Measurements from ENCODE around the gene SPTBN1.
A peak's percentile ranks its signal among the peaks of the same experiment; 100 is the strongest.

SPTBN1 gene

DNA sequence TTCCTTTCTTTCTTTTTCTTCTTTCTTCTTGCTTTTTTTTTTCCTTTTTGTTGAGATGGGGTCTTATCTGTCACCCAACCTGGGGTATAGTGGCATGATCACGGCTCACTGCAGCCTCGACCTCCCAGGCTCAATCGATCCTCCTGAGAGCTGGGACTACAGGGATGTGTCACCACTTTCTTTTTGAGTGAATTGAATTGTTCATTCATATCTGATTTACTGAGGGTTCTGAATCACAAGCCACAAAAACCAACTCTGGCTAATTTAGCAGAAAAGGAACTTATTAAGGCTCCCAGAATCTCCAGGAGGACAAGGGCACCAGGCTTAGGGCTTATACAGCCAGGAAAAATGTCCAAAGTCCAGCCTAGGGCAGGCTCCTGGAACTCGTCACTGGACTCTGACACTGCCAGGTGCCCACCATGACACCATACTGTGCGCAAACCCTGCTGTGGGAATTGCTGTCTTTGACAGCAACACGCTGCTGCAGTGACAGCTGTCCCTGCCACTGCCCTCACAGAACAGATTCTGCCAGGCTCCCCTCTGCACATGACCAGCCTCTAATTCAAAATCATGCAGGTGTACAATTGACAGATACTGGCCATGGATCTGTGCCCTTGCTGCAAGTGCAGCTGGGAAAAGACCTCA is 224.4 kb downstream of the SPTBN1 start:
- POLR2A ChIA-PET = no interaction called here

GRCh38 chr2:54681416-54681815 is 225.3 kb downstream of the SPTBN1 start:
- ChIA-PET POLR2A (no interaction called here), CTCF (no interaction called here)
- DNase-seq (ENCODE audit: extremely low spot score) = no peak
- TF ChIP-seq BHLHE40 (IDR thresholded peaks at IDR 0.05; ENCODE audit: borderline replicate concordance) (no peak), NFRKB (IDR thresholded peaks at IDR 0.05) (no peak)

More for the DNA sequence above, 224.4 kb downstream of the SPTBN1 start:
- no peak for TF ChIP-seq FOXA1 (IDR thresholded peaks at IDR 0.05)
- TF ChIP-seq L3MBTL2 (conservative IDR thresholded peaks at IDR 0.05) = no peak
- no peak for TF ChIP-seq ELF4 (IDR thresholded peaks at IDR 0.05)
- no peak for TF ChIP-seq NFRKB (IDR thresholded peaks at IDR 0.05)
- no peak for TF ChIP-seq SUZ12 (IDR thresholded peaks at IDR 0.05)
- TF ChIP-seq CTBP1 (IDR thresholded peaks at IDR 0.05; ENCODE audit: borderline replicate concordance) = no peak
- no peak for TF ChIP-seq HDGF (IDR thresholded peaks at IDR 0.05; ENCODE audit: borderline replicate concordance)
- TF ChIP-seq TARDBP (IDR thresholded peaks at IDR 0.05) = no peak
- no peak for TF ChIP-seq ARNT (IDR thresholded peaks at IDR 0.05)
- no peak for TF ChIP-seq BHLHE40 (IDR thresholded peaks at IDR 0.05; ENCODE audit: borderline replicate concordance)
- TF ChIP-seq ZNF384 (IDR thresholded peaks at IDR 0.05) = no peak
- TF ChIP-seq FOXK2 (IDR thresholded peaks at IDR 0.05) = no peak
- DNase-seq (ENCODE audit: extremely low spot score) = no peak
- CTCF ChIA-PET = interaction anchor here (0.7 kb wide), 1 partner anchor 14 kb away, joined by 3 read pairs; no protein-coding TSS in a partner anchor

- no peak for DNase-seq (ENCODE audit: extremely low spot score)
- ChIA-PET POLR2A (no interaction called here), CTCF (no interaction called here)
- no peak for TF ChIP-seq PKNOX1 (IDR thresholded peaks at IDR 0.05)
- no peak for TF ChIP-seq L3MBTL2 (conservative IDR thresholded peaks at IDR 0.05)
- no peak for TF ChIP-seq CTBP1 (IDR thresholded peaks at IDR 0.05; ENCODE audit: borderline replicate concordance)
- TF ChIP-seq LEF1 (IDR thresholded peaks at IDR 0.05; ENCODE audit: borderline replicate concordance) = no peak
- no peak for TF ChIP-seq BHLHE40 (IDR thresholded peaks at IDR 0.05; ENCODE audit: borderline replicate concordance)
- TF ChIP-seq FOXK2 (IDR thresholded peaks at IDR 0.05) = no peak
- TF ChIP-seq FOXA1 (IDR thresholded peaks at IDR 0.05) = no peak
- no peak for TF ChIP-seq TARDBP (IDR thresholded peaks at IDR 0.05)
- TF ChIP-seq ZNF384 (IDR thresholded peaks at IDR 0.05) = no peak
- TF ChIP-seq FOXM1 (IDR thresholded peaks at IDR 0.05; ENCODE audit: borderline replicate concordance) = no peak
Measured at GRCh38 chr2:54683596-54683995, 227.5 kb downstream of the SPTBN1 start.

DNA sequence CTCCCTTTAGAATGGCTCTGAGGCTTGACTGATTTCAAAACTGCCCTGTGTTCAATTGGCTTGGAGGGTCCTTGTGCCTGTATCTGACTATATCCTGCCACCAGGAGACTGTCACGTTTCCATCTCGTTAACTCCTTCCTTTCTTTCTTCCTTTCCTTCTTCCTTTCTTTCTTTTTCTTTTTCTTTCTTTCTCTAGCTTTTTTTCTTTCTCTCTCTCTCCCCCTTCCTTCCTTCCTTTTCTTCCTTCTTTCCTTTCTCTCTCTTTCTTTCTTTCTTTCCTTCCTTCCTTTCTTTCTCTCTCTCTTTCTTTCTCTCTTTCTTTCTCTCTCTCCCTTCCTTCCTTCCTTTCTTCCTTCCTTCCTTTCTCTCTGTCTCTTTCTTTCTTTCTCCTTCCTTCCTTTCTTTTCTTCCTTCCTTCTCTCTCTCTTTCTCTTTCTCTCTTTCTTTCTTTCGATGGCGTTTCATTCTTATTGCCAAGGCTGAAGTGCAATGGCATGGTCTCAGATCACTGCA is 229.2 kb downstream of the SPTBN1 start:
- TF ChIP-seq LEF1 (IDR thresholded peaks at IDR 0.05; ENCODE audit: borderline replicate concordance) = no peak
- no peak for TF ChIP-seq CTBP1 (IDR thresholded peaks at IDR 0.05; ENCODE audit: borderline replicate concordance)
- no peak for TF ChIP-seq PKNOX1 (IDR thresholded peaks at IDR 0.05)
- TF ChIP-seq HDGF (IDR thresholded peaks at IDR 0.05; ENCODE audit: borderline replicate concordance) = no peak
- no peak for TF ChIP-seq ARNT (IDR thresholded peaks at IDR 0.05)
- TF ChIP-seq TARDBP (IDR thresholded peaks at IDR 0.05) = no peak
- no peak for TF ChIP-seq NFRKB (IDR thresholded peaks at IDR 0.05)
- TF ChIP-seq L3MBTL2 (conservative IDR thresholded peaks at IDR 0.05) = no peak
- no peak for TF ChIP-seq FOXA1 (IDR thresholded peaks at IDR 0.05)
- no peak for TF ChIP-seq FOXK2 (IDR thresholded peaks at IDR 0.05)
- TF ChIP-seq FOXM1 (IDR thresholded peaks at IDR 0.05; ENCODE audit: borderline replicate concordance) = no peak
- no peak for TF ChIP-seq SP1 (IDR thresholded peaks at IDR 0.05)
- no peak for TF ChIP-seq ZNF384 (IDR thresholded peaks at IDR 0.05)
- TF ChIP-seq BHLHE40 (IDR thresholded peaks at IDR 0.05; ENCODE audit: borderline replicate concordance) = no peak
- TF ChIP-seq ELF4 (IDR thresholded peaks at IDR 0.05) = no peak
- no peak for DNase-seq (ENCODE audit: extremely low spot score)
- ChIA-PET CTCF (no interaction called here), POLR2A (no interaction called here)

DNA sequence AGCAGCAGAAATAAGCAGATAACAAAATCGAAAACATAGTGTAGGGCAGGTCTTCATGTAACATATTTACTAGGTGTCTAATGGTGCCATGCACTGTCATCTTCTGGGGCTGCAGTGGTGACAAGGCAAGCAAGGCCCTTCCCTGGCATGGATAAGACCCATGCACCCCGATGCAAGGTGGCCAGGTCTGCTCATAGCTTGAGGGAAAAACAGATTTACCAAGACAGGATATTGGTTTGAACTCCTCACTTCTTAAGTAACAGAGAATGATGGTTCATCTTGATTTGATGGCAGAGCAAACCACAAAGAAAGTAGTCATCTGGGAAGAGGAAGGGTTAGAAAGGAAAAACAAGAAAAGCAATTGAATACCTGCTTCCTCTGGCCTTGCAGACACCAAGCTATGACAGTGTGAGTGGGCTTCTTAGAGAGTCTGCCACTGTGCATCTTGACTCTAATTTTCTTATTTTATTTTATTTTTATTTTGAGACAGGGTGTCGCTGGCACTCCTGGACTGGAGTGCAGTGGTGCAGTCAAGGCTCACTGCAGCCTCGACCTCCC is 231.5 kb downstream of the SPTBN1 start:
- no peak for DNase-seq (ENCODE audit: extremely low spot score)
- no peak for TF ChIP-seq ZNF384 (IDR thresholded peaks at IDR 0.05)
- no peak for TF ChIP-seq FOXM1 (IDR thresholded peaks at IDR 0.05; ENCODE audit: borderline replicate concordance)
- TF ChIP-seq BHLHE40 (IDR thresholded peaks at IDR 0.05; ENCODE audit: borderline replicate concordance) = no peak
- TF ChIP-seq LEF1 (IDR thresholded peaks at IDR 0.05; ENCODE audit: borderline replicate concordance) = no peak
- no peak for TF ChIP-seq HDGF (IDR thresholded peaks at IDR 0.05; ENCODE audit: borderline replicate concordance)
- TF ChIP-seq L3MBTL2 (conservative IDR thresholded peaks at IDR 0.05) = no peak
- no peak for TF ChIP-seq CTBP1 (IDR thresholded peaks at IDR 0.05; ENCODE audit: borderline replicate concordance)
- TF ChIP-seq FOXK2 (IDR thresholded peaks at IDR 0.05) = no peak
- TF ChIP-seq SP1 (IDR thresholded peaks at IDR 0.05) = no peak
- TF ChIP-seq TARDBP (IDR thresholded peaks at IDR 0.05) = no peak
- no peak for TF ChIP-seq ARNT (IDR thresholded peaks at IDR 0.05)
- no peak for TF ChIP-seq SUZ12 (IDR thresholded peaks at IDR 0.05)
- no peak for TF ChIP-seq NFRKB (IDR thresholded peaks at IDR 0.05)
- TF ChIP-seq FOXA1 (IDR thresholded peaks at IDR 0.05) = no peak
- ChIA-PET POLR2A (no interaction called here), CTCF (no interaction called here)

DNA sequence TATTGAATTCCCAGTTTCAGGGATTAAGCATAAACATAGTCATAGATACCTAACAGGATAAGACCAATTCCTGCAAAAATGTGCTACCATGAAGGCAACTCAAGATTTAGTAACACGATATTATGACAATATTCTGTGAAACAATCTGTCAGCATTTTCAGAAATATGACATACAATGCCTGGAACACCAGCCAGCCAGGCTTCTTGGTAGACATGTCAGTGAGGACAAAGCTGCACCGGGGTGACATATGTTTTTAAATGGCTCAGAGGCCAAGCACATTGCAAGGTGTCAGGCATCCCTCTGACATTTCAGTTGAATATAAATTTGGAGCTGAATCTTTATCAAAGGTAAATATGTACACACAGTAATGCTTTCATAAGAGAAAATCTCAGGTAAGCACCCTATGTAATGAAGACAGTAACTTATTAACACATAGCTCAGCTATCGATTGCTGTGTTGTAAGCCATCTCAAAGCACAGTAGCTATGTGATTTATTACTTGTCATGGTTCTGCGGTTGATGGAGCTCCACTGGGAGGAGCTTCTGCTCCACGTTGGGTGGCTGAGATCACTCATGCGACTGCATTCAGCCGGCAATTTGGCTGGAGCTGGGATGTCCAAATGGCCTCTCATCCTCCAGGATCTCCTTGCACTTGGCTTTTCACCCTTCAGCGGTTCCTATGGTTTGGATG is 235.5 kb downstream of the SPTBN1 start:
- CTCF ChIA-PET = no interaction called here
- peak; percentile 8; the same call in 1 of the 2 replicates for TF ChIP-seq PKNOX1 (IDR thresholded peaks at IDR 0.05)
- no peak for TF ChIP-seq CTBP1 (IDR thresholded peaks at IDR 0.05; ENCODE audit: borderline replicate concordance)
- TF ChIP-seq NFRKB (IDR thresholded peaks at IDR 0.05) = no peak
- TF ChIP-seq ARNT (IDR thresholded peaks at IDR 0.05) = no peak
- POLR2A ChIA-PET = no interaction called here
- no peak for DNase-seq (ENCODE audit: extremely low spot score)

Data from HEK293T (cell line).